H1 (cell line): Measurements from ENCODE around the gene PPM1G.

Source experiments
- CTCF ChIP-seq, 3 experiments: IDR thresholded peaks; 1 replicate in 2 of 3; 2 replicates in 1 of 3; pipeline versions ENCODE4 v1.5.1 to v1.6.1; 2011; ENCODE audit warnings: low read length in 3 of 3, mild to moderate bottlenecking in 3 of 3, inconsistent platforms in 2 of 3, low read depth in 1 of 3, moderate library complexity in 1 of 3; ENCODE audit not compliant: insufficient read depth in 1 of 3; ENCODE audit errors: control extremely low read depth in 1 of 3
- EP300 ChIP-seq, 2 experiments: IDR thresholded peaks; 1 replicate in 1 of 2; 2 replicates in 1 of 2; pipeline ENCODE4 v1.6.1; 2011 to 2012; ENCODE audit warnings: low read depth in 2 of 2, low read length in 2 of 2, mild to moderate bottlenecking in 2 of 2, borderline replicate concordance in 1 of 2, inconsistent platforms in 1 of 2, moderate library complexity in 1 of 2
- JUN ChIP-seq: IDR thresholded peaks from 2 replicates; pipeline ENCODE4 v1.6.1; 2011; ENCODE audit warnings: low read depth, mild to moderate bottlenecking, improper control_type of control experiment, low read length
- KDM5A ChIP-seq: fragments of 200-600 bp; IDR thresholded peaks from 2 replicates; pipeline ENCODE4 v1.7.1; 2012; ENCODE audit warnings: mild to moderate bottlenecking, low read length, inconsistent platforms, mixed read lengths
- MAX ChIP-seq: IDR thresholded peaks from 2 replicates; pipeline ENCODE4 v1.6.1; 2012; ENCODE audit warnings: inconsistent platforms
- NRF1 ChIP-seq: IDR thresholded peaks from 2 replicates; pipeline ENCODE4 v1.6.1; 2011; ENCODE audit warnings: mild to moderate bottlenecking, low read depth, low read length, improper control_type of control experiment
- RAD21 ChIP-seq, 2 experiments: IDR thresholded peaks in 1 of 2; conservative IDR thresholded peaks in 1 of 2; 2 replicates each; pipeline ENCODE4 v1.6.1; 2011; ENCODE audit warnings: low read depth in 2 of 2, low read length in 2 of 2, improper control_type of control experiment in 1 of 2, inconsistent platforms in 1 of 2, mild to moderate bottlenecking in 1 of 2, moderate library complexity in 1 of 2
- SRF ChIP-seq: IDR thresholded peaks from 2 replicates; pipeline ENCODE4 v1.6.1; 2011; ENCODE audit warnings: mild to moderate bottlenecking, low read depth, low read length, moderate library complexity
- SUZ12 ChIP-seq: fragments of 200-600 bp; sonication (generic); IDR thresholded peaks from 2 replicates; pipeline ENCODE4 v1.6.1; 2012; ENCODE audit warnings: mild to moderate bottlenecking, inconsistent platforms, low read length, moderate library complexity, mixed read lengths

- TF ChIP-seq EP300 (IDR thresholded peaks at IDR 0.05; ENCODE audit: borderline replicate concordance in 1 of 2, low read depth in 2 of 2, low read length in 2 of 2) = no peak
- TF ChIP-seq JUN = no peak
- no peak for TF ChIP-seq MAX
- no peak for TF ChIP-seq CTCF (IDR thresholded peaks at IDR 0.05; ENCODE audit: control extremely low read depth in 1 of 3, insufficient read depth in 1 of 3, low read depth in 1 of 3, low read length in 3 of 3)
- TF ChIP-seq SRF = no peak
- no peak for TF ChIP-seq SUZ12
- TF ChIP-seq NRF1 = no peak
- TF ChIP-seq RAD21 (IDR thresholded peaks at IDR 0.05 in 1 of 2, conservative IDR thresholded peaks at IDR 0.05 in 1 of 2; ENCODE audit: low read depth in 2 of 2, low read length in 2 of 2) = no peak
- no peak for TF ChIP-seq KDM5A
Observed at GRCh38 chr2:27445615-27446014, 36.2 kb upstream of the PPM1G start.
